DMS79 treated with DMSO at 0.1 percent for 48 hours (cell line): ENCODE measurements around the gene KAZN.

ENCODE experiments used
- DNase-seq: peaks from one replicate; lab custom pipeline; 2025; lab: John Stamatoyannopoulos, UW

The KAZN gene

DNA sequence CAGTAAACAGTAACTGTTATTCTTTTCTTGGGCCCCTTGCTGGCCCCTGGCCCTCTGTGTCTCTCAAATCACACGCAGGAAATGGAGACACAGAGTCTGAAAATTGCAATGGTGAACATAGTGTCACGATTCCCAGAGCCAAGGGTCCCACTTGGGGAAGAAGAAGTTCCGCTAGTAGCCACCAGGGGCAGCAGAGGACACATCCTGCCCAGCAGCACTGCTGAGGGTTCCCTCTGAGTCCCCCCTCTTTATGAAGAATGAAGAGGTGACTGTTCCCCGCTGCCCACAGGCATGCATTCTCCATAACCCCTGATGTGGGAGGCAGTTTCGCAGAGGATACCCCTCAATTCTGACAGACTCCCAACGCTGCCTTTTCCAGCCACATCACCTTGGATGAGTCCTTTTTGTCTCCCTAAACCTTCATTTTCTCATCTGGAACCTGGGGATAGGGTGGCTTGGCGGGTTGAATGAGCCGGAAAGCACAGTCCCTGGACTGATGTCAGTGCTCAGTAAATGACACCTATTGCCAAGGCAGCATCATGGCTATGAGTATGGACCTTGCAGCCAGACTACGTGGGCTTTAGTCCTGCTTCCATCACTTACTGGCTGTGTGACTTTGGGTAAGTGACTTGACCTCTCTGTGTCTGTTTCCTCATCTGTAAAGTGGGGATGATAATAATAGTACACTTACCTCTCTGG is 317.0 kb downstream of the KAZN start:
- peak; percentile 25 for DNase-seq

DNA sequence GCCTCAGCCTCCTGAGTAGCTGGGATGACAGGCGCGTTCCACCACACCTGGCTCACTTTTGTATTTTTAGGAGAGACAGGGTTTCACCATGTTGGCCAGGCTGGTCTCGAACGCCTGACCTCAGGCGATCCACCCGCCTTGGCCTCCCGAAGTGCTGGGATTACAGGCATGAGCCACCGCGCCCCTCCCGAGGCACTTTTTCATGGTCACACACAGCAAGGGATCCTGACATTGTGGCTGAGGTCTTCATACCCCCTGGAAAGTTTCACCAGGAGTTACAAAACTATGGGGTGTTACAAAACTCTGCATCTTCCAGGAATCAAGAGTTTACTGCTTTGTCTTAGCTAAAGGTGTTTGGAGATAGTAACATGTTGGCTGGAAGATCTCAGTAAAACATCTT is 320.8 kb downstream of the KAZN start:
- DNase-seq: no peak

DNA sequence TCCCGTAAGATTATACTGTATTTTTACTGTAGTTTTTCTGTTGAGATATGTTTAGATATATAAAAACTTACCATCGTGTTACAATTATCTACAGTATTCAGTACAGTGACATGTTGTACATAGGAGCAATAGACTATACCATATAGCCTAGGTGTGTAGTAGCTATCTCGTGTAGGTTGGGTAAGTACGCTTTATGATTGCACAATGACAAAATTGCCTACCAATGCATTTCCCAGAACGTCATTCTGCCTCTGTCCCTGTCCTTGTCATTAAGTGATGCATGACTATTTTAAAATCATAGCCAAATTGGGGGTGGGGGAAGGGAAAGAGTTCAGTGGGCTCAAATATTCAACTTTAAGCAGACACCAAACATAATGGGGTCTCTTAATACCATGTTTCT is 321.3 kb downstream of the KAZN start:
- peak; percentile 18 for DNase-seq

DNA sequence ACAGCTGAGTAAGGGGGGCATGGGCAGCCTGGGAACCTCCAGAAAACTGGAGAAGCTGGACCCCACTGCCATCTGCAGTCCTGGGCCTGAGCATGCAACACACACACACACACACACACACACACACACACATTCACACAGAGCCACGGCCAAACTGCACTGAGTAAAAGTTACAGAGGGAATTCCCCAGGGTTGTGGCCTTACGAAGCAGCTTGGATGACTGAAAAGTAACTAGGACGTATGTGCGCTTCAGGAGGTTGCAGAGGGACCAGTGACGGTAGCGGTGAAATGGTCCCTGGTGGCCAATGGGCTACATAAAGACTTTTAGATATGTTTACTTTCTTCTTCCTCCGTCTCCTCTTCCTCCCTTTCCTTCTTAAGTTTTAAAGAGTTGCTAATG is 322.6 kb downstream of the KAZN start:
- DNase-seq: no peak

DNA sequence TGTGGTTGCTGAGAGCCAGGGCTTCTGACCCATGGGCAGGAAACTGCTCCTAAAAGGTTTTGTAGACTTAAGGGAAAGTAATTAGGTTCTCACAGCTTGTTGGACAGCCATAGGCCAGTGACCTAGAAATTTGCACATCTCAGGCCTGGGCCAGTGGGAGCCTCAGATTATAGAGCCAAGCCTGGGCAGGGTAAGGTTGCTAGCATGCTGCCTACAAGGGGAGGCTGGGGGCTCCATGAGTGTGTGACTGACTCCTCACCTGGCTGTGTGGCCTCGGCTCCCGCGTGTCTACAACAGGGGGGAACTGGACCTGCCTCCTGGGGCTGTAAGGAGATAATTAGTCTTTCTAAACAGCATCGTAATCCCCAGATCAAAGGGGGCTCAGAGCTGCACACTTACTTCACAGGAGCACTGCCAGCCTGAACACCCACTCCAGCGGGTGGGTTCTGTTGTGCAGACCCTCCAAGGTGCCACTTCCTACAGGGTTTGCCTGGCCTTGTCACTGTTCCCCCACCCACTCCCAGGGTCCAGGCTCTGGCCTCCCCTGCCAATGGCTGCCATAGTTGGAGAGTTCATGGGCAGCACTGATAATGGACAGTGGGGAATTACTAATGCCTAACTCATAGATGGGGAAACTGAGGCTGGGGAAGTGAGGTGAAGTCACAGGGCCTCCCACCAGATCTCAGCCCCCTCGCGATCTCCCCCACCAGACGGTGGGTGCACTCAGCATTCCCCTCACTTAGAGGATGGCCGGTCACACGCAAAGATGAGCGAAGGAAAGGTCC is 324.6 kb downstream of the KAZN start:
- no peak for DNase-seq

DNA sequence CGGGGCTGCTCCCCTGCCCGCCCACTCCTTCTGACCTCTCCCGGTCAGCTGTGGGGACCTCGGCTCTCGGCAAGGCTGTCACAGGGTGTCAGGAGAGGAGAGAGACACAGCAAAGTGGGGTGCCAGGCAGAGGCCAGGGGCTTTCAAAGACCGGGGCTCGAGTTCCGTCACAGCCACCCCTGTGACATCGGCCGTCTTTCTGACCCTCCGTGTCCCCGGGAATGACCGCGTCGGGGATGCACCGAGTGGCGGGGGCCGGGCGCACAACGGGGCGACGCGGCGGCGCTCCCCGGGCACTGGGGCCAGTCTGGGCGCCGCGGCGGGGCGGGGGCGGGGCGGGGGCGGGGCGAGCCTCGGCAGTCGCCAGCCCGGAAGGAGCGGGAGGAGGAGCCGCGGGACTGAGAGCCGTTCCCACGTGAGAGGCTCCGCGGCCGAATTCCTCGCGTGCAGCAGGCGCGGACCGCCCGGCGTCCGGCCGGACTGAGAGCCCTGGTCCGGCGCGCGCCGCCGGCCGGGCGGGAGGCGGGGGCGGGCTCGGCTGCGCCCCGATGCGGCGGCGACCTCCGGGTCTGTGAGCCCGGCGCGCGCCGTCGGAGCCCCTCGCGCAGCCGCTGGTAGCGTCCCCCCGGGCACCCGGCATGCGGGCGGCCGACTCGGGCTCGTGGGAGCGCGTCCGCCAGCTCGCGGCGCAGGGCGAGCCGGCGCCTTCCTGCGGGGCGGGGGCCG is 325.4 kb downstream of the KAZN start:
- peak; percentile 27 for DNase-seq

DNA sequence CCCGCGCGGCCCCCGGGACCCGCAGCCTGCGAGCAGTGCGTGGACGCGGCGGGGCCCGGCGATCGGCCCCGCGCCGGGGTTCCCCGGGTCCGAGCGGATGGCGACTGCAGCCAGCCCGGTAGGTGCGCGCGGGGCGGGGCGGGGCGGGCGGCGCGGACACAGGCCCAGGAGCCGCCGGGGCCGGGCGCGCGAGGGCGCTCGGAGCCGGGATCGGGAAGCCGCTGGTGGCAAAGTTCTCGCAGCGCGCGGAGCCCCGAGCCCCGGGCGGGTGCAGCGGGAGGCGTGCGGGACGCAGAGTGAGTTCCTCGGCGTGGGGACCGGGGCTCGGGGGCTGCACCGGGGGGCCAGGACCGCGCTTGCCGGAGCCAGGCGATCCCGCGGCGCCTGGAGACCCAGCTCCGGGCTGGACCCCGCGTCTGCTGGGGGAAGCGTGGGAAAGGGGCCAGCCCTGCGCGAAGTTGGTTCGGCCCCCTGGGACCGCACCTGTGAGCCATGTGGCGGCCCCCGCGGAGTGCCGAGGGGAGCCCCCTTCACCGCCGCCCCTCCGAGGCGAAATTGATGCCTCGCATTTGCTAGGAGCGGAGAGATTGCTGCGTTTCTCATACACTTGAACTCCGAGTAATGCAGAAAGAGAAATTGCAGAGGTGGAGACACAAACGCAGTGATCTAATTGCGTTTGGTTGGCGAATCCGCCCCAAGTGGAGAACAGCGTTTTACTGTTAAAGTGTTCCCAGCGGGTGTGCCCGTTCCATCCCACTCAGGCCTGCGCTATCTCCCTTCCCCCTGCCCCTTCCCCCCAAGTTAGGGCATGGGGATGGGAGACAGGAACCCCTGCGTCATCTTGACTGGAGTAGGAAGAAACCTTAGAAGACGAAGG is 326.2 kb downstream of the KAZN start:
- DNase-seq: peak; percentile 37

DNA sequence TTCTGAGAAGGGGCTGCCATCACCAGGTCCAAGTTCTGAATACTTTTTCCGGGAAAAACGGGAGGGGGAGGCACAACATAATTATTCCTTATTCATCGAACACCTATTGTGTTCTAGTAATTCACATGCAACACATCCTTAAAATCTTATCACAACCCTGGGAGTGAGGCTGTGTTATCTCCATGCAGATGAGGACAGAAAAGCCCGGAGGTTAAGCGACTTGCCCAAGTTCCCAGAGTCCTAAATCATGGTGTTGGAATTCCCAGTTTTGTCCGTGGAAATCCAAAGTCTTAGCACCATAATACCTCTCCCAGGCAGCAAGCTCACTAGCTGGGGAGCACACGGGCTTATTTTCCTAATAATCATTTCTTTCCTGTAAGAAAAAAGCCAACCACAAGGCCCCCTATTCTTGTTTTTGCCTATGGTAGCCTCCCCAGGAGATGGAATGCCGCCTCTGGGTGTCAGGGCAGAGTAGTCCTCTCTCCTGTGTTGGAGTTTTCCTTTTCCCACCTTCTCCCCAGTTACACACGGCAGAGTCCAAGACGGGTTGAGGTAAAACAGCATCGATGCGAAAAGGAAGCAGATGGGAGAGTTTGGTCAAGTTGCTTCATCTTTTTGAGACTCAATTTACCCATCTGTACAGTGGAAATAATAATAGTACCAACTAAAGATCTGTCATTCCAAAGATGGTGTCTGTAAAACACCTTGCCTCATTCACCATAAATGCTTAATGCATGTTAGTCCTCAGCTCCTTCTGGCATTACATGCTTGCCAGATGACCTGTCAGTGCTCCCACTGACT is 327.1 kb downstream of the KAZN start:
- DNase-seq: no peak

DNA sequence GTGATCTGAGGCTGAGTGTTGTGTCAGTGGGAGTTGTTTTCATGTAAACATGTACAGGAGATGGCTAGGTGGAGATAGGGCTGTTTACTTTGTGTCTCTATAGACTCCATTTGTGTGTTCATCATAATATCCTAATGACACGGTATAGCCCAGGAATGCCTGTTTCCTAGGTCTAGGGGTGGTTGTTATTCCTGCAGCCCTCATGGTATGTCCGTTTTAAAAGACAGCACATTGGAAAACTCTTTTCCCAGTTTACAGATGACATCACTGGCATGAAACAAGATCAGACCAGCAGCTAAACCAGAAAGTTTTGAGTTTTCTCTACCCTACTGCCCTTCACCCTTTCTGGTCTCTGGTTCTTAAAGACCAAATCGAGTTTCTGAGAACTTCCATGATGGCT is 327.7 kb downstream of the KAZN start:
- DNase-seq: no peak

DNA sequence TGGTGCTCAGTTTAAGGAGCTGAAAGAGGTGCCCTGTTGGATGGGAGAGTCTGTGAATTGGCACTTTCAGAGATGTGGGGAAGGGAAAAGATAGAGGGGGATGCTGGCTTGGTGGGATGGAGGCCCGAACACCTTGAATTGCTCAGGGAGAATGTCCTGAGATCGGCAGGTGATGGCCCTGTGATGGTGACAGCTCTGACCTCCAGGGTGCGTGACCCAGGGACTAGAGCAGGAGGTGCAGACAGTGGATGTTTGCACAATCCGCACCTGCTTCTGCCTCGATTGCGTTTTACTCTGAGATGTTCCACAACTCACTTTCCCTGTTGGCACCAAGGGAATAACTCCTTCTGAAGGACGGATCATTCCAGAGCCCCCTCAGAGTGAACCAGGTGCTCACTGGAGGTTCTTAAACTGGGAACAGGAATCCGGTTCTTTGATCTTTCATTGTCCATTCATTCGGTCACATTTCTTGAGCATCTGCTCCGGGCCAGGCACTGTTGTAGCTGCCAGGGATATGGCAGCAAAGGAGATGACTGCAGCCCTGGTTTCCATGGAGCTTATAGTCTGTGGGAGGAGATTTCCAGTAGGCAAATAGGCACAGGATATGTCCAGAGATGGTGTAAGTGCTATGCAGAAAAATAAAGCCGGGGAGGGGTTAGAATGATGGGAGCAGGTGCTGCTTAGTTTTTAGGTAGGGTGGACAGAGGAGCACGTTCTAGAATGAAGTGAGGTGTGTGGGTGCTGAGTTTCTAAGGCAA is 328.5 kb downstream of the KAZN start:
- DNase-seq: no peak

DNA sequence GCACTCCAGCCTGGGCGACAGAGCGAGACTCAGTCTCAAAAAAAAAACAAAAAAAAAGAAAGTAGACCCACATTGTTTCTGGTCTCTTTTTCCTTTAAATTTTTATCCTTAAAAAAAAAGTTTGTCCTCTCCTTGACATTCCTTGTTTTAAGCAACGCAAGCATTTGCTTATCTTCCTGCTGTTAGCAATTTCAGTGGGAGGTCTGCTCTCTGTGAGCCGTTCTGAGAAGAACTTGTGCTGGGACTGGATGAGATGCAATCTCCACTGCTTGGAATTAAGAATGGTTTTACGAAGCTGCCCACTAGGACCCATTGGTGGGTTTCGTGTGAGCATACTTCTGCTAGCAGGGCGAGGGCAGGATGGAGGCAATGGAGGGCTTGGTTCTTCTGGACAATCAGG is 329.9 kb downstream of the KAZN start:
- no peak for DNase-seq

DNA sequence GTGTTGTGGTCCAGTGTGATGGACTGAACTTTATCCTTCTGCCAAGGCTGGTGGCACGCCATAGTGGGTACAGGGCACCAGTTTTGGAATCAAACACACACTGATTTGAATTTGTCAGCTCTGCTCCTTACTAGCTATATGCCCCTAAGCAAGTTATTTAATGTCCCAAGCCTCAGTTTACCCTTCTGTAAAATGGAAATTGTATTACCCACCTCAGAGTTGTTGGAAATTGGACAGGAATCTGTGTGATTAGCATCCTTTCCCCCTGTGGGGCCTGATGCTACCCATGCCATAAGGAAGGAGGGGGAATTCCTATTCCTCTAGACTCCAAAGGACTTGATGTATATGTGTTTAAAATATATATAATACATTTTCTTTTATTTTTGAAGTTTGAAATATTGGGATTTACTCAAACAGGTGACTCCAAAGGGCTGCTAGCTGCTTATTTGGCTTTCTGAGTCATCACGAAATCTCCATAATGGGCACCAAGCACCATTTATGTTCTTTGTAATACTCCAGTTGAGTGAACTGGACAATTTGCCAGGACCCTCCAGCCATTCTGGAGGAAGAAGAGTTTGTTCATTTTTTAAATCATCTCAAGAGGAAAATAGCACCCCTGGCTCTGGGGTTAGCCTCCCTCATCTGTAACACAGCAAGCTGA is 330.5 kb downstream of the KAZN start:
- no peak for DNase-seq

DNA sequence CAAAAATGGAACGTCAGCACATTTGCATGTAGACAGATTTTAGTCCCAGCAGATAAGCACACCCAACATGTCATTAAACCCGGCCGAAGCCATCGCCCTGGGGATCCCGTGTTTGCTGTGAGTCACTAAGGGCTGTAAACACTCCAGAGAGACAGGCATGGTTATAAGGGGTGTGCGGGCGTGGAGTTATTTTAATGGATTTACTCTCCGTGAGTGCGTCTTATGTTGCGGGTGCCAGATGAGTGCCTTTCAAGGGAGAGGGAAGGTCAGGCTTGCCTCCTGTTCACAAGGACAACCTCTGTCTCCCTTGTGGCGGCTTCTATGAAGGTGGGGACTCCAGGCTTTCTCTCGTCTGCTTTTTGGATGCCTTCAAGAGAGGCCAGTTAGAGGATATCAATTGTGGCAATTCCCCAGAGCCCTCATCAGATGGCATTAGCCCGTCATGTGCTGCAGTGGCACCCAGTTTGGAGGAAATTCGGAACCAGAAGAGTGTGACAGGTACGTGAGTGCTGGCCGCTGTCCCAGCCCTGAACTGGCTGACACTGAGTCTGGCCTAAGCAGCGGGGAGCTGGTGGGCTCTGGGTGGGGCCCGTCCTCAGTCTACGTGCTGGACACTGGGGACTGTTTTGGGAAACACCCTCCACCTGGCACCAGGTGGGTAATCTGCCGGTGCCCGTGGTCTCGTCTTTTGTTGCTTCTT is 331.2 kb downstream of the KAZN start:
- peak; percentile 84 for DNase-seq

DNA sequence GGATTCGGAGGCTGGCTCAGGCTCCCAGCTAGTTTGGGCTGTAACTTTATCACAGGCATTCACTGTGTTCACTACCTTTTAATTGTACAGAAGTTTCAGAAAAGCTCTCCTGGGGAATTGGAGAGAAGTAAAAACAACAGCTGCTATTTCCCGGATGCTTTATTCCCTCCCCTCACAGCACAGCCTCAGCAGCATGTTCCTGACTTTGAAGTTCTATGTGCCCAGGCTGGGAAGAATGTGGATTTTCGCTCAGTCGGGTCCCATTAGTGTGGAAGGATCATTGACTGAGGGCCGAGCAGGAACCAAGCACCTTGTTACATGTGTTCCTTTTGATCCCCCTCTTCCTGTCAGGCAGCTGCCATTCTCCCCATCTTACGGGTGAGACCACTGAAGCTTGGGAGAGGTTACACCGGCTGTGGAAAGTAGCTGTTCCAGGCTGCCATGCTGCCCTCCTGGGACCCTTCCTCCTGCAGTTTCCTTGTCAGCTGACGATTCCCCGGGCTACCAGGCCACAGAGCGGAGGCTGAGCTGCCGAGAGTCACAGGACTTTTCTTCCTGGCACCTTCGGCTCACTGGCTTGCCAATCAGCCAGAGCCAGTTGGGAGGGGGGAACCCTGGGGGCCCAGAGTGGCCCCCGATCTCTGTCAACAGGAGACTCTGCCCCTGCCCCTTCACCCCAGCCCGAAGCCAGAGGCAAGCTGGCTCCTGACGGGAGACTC is 331.9 kb downstream of the KAZN start:
- DNase-seq: no peak

DNA sequence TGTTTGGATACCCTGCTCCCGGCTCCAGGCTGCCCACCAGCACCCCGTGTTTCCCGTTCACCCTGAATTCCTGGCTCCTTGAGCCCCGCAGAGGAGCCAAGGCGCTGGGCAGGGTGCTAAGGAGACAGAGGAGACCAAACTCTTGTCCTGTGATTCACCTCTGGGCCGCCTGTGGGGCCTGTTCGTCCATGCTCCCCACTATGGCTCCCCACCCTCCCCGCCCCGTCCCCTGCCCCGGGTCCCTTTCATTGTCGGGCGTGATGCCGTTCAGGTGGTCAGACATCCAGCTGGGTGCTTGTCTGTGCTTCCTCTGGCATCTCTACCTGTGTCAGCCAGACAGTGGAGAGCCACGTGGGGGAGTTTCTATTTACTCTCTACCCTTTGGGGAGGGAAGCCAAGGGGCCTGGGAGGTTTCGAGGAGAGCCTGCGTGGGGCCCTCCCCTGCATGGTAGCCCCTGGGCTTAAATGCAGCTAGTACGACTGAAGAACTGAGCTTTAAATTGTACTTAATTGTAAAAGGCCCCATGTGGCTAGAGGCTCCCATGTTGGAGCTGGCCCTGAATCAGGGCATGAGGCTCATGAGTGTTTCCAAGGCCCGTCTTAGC is 333.7 kb downstream of the KAZN start:
- no peak for DNase-seq

DNA sequence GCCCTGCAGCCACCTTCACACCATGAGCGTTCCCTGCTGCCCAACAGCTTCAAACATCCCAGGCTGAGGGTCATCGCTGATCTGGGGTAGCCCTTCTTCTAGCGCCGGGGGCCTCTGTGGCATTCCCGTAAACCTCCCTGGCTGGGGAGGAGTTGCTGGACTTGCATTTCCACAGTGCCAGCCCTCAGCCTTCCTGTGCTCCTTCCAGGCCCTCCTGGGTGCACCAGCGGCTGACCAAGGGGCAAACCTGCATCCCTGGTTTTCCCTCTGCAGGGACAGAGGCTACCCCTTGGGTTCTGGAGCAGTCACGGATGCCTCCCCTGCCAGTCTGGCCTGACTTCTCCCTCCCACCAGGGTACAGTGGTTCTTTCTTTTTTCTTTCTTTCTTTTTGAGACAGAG is 336.4 kb downstream of the KAZN start:
- DNase-seq: no peak

DNA sequence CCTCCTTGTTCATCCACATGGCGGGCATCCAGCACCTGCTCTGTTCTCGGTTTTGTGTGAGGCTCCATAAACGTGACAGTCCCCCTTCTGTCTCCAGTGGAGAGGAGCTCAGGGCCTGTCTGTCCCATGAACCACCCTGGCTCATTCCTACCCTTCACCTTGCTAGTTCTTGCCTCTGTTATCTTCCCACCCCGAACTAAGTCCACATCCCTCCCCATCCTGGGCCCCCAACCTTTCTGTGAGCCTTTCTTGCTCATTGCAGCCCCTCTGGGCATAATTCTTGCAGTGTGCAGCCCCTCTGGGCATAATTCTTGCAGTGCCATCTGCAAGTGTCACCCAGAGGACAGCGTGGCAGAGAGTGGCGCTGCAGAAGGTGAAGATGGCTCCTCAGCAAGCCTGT is 338.3 kb downstream of the KAZN start:
- DNase-seq: no peak

DNA sequence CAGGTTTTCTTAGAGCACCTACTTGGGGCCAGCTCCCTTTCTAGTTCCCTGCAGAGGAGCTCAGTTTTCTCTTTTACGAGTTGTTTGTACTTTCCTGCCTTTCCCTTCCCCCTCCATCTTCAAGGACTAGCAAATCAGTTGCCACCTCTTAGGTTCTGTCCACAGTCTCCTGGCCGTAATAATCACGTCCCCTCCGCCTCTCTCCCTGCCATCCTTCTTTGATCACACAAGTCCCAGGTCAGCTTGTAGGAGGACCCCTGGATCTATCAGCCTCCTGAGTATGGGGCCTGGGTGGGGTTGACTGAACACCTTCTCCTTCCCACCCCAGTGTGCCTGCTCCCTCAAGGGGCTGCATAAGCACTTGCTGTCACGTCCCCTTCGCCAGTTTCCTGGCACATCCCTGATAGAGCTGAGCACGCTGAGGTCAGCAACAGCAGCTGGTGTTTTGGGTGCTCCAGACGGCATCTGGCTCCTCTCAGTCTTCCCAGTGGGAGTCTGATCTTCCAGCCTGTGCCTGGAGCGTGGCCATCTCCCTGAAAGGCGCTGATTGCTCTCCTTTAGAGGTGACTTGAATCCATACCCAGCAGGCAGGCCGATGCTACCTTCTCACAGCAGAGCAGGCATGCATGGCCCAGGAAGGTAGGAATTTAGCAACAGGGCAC is 338.9 kb downstream of the KAZN start:
- peak; percentile 73 for DNase-seq
